IgD-negative memory B cell (primary cell): ENCODE data around the gene PCNT. TPM values are rescaled to one million over a fixed set of nuclear protein-coding genes. Genes with fewer than 3 reads are reported as not detected.
"Not testable (repeated sequence)": the region's sequence is repeated elsewhere in the genome, so short reads cannot be mapped to it uniquely, and the experiment has no call there.

Experiments
- H3K27ac Mint-ChIP-seq, 3 donors: one replicate each; pipeline ENCODE4 v1.8.0; 2020 to 2022; ENCODE audit warnings: mild to moderate bottlenecking in 3 of 3, mixed read lengths in 3 of 3, moderate library complexity in 1 of 3
- H3K27me3 Mint-ChIP-seq: one replicate; pipeline ENCODE4 v1.8.0; 2021; ENCODE audit warnings: mixed read lengths
- H3K36me3 Mint-ChIP-seq: one replicate; pipeline ENCODE4 v1.8.0; 2020; ENCODE audit warnings: mild to moderate bottlenecking, mixed read lengths
- H3K4me1 Mint-ChIP-seq, 3 donors: one replicate each; pipeline ENCODE4 v1.8.0; 2020 to 2022; ENCODE audit warnings: mixed read lengths in 3 of 3, mild to moderate bottlenecking in 1 of 3
- H3K4me3 Mint-ChIP-seq, 4 donors: one replicate each; pipeline ENCODE4 v1.8.0; 2020 to 2022; ENCODE audit warnings: mild to moderate bottlenecking in 4 of 4, mixed read lengths in 4 of 4, moderate library complexity in 3 of 4
- H3K9me3 Mint-ChIP-seq, 3 donors: one replicate each; pipeline ENCODE4 v1.8.0; 2020 to 2021; ENCODE audit warnings: mixed read lengths in 3 of 3, mild to moderate bottlenecking in 1 of 3
- polyA plus RNA-seq: library from polyadenylated mRNA; unstranded; fragments of 300-500 nt; fragmentation: Illumina TruSeq; gene quantifications from one replicate; pipeline ENCODE4 v1.2.3, GENCODE V29; 2021

Gene PCNT
- polyA plus RNA-seq, 1 donor from 2014 or later: 22.4 TPM

DNA sequence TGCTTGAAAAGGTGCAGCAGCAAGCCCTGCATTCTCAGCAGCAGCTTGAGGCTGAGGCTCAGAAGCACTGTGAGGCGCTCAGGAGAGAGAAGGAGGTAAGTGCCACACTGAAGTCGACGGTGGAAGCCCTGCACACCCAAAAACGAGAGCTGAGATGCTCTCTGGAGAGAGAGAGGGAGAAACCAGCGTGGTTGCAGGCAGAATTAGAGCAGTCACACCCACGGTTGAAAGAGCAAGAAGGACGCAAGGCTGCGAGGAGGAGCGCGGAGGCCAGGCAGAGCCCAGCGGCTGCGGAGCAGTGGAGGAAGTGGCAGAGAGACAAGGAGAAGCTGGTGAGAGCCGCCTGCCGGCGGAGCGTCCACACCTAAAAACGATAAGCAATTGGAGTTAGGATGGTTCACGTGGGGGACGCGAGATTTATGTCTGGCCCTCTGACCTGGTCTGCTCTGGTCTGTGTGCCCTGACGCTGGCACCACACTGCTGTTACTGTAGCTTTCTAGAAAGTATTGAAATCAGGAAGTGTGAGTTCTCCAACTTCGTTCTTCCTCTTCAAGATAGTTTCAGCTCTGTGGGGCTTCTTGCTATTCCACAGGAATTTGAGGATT lies 108.0 kb downstream of the PCNT start:
- peaks cover 0 to 3% (median 1%) of the 10 kb centered on the region in 3 donors for H3K4me1 Mint-ChIP-seq
- no peaks in the 10 kb centered on the region for H3K27me3 Mint-ChIP-seq
- no peaks in the 10 kb centered on the region for H3K9me3 Mint-ChIP-seq
- H3K4me3 Mint-ChIP-seq: no peak overlapping the region
- H3K36me3 Mint-ChIP-seq: peaks cover 5% of the 10 kb centered on the region
- no peak overlapping the region for H3K27ac Mint-ChIP-seq

DNA sequence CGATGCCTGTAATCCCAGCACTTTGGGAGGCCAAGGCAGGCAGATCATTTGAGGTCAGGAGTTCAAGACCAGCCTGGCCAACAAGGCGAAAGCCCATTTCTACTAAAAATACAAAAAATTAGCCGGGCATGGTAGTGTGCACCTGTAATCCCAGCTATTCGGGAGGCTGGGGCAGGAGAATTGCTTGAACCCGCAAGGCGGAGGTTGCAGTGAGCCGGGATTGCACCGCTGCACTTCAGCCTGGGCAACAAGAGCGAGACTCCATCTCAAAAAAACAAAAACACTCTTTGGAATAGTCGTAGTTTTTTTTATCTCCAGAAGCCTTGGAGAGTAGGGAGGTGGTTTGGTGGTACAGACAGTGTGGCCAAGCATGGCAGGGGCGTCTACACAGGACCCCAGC lies 109.2 kb downstream of the PCNT start:
- not testable (repeated sequence) for H3K27me3 Mint-ChIP-seq, H3K9me3 Mint-ChIP-seq, H3K27ac Mint-ChIP-seq, H3K4me1 Mint-ChIP-seq, H3K36me3 Mint-ChIP-seq, H3K4me3 Mint-ChIP-seq

DNA sequence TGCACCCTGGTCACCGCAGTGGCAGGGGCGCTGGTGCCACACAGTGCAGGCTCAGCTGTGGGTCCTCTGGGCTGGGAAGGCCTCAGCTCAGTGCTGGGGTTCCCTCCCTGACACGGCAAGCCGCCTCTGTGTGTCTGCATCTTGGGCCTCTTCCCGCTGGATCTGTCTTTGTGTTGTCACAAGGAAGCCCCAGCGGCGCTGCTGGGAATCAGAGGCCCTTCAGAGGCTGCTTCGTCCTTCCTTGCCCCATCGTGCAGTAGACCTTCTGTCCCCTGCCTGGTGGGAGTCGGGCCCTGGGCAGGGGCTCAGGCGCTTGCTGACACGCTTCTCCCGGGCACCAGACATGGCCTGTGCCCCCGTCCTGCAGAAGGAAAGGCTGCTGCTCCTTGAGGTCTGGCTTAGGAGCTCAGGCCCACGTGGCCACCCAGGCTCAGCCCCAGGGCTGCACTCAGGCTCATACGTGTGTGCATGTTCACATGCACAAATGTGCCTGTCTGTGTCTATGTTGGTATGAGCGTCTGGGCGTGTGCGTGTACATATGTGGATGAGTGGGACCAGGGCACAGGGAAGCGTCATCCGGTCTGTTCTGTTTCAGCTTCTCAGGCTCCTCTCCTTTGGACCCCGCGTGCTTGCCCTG lies 110.5 kb downstream of the PCNT start:
- Mint-ChIP-seq H3K4me3 (no peak overlapping the region), H3K27ac (peak overlapping the region in 1 of 3 donors; percentile 39), H3K36me3 (peaks cover 5% of the 10 kb centered on the region), H3K9me3 (no peaks in the 10 kb centered on the region), H3K4me1 (peaks cover 0 to 3% (median 3%) of the 10 kb centered on the region in 3 donors), H3K27me3 (no peaks in the 10 kb centered on the region)

DNA sequence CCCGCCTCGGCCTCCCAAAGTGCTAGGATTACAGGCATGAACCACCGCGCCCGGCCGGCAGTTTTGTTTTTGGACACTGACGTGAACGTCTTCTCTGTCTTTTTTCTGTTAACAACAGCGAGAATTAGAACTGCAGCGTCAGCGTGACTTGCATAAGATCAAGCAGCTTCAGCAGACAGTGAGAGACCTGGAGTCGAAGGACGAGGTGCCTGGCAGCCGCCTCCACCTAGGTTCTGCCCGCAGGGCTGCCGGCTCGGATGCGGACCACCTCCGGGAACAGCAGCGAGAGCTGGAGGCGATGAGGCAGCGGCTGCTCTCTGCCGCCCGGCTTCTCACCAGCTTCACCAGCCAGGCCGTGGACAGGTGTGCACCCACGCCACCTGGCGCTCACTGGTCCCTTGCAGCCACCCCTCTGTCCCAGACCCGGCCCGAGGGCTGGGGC lies 111.9 kb downstream of the PCNT start:
- peaks cover 6% of the 10 kb centered on the region for H3K36me3 Mint-ChIP-seq
- no peaks in the 10 kb centered on the region for H3K9me3 Mint-ChIP-seq
- no peak overlapping the region for H3K27ac Mint-ChIP-seq
- H3K4me3 Mint-ChIP-seq: no peak overlapping the region
- no peaks in the 10 kb centered on the region for H3K27me3 Mint-ChIP-seq
- H3K4me1 Mint-ChIP-seq: peaks cover 0 to 3% (median 3%) of the 10 kb centered on the region in 3 donors

DNA sequence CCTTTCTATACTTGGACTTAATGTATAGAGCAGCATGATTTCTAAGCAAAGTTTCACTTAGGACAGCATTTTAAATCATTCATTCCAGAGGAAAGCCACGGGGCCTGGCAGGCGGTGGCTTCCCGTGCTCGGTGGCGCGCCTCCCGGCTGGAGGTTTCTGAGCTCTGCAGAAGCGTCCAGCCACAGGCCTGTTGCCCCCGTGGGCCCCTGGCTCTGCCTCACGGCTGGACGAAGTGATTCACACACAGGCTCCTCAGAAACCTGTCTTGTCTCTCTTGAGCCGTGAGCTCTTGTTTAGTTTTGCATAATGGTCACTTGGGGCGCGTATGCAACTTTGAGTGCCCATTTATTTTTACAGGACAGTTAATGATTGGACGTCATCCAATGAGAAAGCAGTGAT lies 112.7 kb downstream of the PCNT start:
- Mint-ChIP-seq H3K4me1 (peaks cover 0 to 3% (median 1%) of the 10 kb centered on the region in 3 donors), H3K9me3 (no peaks in the 10 kb centered on the region), H3K36me3 (peaks cover 4% of the 10 kb centered on the region)

DNA sequence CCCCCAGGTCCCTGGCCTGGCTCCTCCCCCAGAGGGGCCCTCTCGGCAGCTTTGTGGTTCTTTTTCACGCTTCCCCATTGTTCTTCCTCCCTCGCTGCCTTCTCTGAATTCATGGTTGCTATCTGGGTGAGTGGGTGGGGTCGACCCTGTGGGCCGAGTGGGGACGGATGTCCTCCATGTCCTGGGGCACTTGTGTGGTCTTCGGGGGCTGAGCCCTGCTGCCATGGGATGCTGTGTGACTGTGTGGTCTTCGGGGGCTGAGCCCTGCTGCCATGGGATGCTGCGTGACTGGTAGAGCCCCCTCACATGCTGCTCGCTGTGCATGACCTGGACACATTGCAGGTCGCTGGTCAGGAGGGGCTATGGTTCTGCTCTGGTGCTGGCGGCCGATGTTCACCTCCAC lies 113.1 kb downstream of the PCNT start:
- Mint-ChIP-seq H3K27ac (peak overlapping the region in 1 of 3 donors; percentile 80), H3K9me3 (no peaks in the 10 kb centered on the region), H3K27me3 (no peaks in the 10 kb centered on the region), H3K4me1 (peaks cover 0 to 3% (median 0%) of the 10 kb centered on the region in 3 donors), H3K4me3 (no peak overlapping the region), H3K36me3 (peaks cover 2% of the 10 kb centered on the region)

More for the DNA sequence above, 112.7 kb downstream of the PCNT start:
- H3K27me3 Mint-ChIP-seq: no peaks in the 10 kb centered on the region
- no peak overlapping the region for H3K27ac Mint-ChIP-seq
- H3K4me3 Mint-ChIP-seq: no peak overlapping the region

DNA sequence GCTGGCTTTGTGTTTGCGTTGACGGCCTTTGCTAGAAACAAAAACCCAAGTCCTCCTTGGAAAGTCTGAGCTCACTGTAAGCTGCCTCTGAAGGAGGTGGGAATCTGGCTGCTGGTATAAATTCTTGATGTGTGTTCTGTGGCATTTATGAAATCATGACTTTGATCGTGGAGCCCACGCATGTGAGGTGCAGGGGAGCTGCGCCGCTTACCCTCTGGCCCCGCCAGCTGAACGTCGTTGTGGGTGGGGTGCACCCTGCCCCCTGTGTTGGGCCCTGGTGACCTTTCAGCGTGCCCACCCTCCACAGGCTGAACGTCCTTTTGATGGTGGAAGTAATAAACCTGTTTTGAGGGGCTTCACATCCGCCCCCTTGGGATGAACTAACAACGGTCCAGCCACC lies 113.6 kb downstream of the PCNT start:
- peaks cover 2% of the 10 kb centered on the region for H3K36me3 Mint-ChIP-seq
- H3K27ac Mint-ChIP-seq: peak overlapping the region in 1 of 3 donors; percentile 80
- no peaks in the 10 kb centered on the region for H3K9me3 Mint-ChIP-seq
- H3K4me1 Mint-ChIP-seq: peaks cover 0 to 1% (median 0%) of the 10 kb centered on the region in 3 donors
- no peak overlapping the region for H3K4me3 Mint-ChIP-seq
- no peaks in the 10 kb centered on the region for H3K27me3 Mint-ChIP-seq

DNA sequence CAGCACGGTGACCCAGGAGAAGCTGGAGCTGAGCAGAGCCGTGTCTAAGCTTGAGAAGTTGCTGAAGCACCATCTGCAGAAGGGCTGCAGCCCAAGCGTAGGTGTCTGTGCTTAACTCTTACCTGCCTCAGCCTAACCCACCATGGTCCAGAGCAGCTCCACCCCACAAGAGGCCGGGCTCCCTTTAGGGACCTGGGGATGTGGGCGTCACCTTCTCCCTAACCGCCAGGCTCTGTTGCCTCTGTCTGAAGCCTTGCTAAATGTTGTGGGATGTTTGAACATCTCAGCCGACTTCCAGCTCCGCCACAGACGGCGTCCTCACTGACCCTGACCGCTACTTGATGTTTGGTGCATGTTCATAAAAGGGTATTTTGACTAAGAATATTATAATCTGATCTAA lies 114.3 kb downstream of the PCNT start:
- Mint-ChIP-seq H3K36me3 (peaks cover 3% of the 10 kb centered on the region), H3K9me3 (no peaks in the 10 kb centered on the region), H3K27me3 (no peaks in the 10 kb centered on the region), H3K27ac (no peak overlapping the region), H3K4me3 (no peak overlapping the region), H3K4me1 (peaks cover 0 to 1% (median 0%) of the 10 kb centered on the region in 3 donors)

DNA sequence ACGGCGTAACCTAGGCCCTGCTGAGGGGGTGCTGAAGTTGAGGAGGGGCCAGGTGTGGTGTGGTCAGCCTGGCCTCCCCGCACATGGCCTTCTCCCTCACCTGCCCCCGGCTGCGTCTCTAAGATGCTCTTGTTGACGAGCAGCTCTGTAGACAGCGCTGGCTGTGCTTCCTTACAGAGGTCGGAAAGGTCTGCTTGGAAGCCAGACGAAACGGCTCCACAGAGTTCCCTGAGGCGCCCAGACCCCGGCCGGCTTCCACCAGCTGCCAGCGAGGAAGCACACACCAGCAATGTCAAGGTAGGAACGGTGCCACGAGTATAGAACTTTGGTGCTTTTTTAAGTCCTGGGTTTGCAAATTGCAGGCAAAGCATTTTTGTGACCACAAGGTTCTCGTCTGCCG lies 116.0 kb downstream of the PCNT start:
- peak overlapping the region in 1 of 3 donors; percentile 84 for H3K27ac Mint-ChIP-seq
- no peak overlapping the region for H3K4me3 Mint-ChIP-seq
- H3K36me3 Mint-ChIP-seq: peaks cover 3% of the 10 kb centered on the region
- no peaks in the 10 kb centered on the region for H3K9me3 Mint-ChIP-seq
- no peaks in the 10 kb centered on the region for H3K27me3 Mint-ChIP-seq
- H3K4me1 Mint-ChIP-seq: peaks cover 0 to 1% (median 0%) of the 10 kb centered on the region in 3 donors

DNA sequence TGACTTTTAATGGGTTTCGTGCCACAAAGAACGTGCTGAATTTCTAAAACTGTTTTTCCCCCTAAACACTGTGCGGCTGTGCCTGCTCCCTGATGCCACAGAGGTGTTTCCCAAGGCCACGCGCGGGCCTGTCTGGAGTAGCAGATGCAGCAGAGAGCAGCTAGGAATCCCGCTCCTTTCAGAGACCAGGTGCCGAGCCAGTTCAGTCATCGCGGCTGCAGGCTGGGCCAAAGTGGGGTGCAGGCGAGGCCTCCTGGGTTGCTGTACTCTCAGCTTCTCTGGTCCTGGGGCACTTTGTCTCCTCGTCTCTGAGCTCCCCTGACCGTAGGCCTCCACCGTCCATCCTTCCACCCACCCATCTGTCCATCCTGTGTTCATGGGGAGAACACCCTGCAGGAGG lies 117.4 kb downstream of the PCNT start:
- peaks cover 0 to 1% (median 0%) of the 10 kb centered on the region in 3 donors for H3K4me1 Mint-ChIP-seq
- H3K4me3 Mint-ChIP-seq: no peak overlapping the region
- H3K36me3 Mint-ChIP-seq: peaks cover 3% of the 10 kb centered on the region
- H3K27ac Mint-ChIP-seq: peak overlapping the region in 1 of 3 donors; percentile 69
- H3K27me3 Mint-ChIP-seq: no peaks in the 10 kb centered on the region
- no peaks in the 10 kb centered on the region for H3K9me3 Mint-ChIP-seq

DNA sequence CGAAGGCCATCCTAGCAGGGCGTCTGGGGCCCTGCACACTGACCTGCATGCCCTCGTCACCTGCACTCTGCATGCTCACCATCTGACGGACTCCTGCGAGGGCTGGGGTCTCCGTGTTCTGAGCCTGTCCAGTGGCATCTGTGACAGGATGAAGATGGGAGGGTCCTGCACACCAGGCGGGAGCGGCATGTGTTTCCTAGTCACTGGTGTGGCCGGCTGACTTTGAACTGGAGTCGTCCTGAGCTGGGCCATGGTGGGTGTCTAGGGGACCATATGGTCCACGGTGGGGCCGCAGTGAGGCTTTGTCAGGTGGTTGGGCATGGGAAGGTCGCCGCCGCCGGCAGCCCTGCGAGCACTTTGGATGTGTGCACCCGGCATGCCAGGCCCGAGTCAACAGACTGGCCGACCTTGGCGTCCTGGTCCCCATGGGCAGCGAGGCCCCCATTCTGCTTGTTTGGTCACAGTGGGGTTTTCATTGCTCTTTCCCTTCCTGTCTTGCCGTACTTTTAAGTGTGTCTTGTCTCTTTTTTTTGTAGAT lies 118.1 kb downstream of the PCNT start:
- Mint-ChIP-seq H3K4me1 (peaks cover 0 to 1% (median 0%) of the 10 kb centered on the region in 3 donors), H3K27ac (peak overlapping the region in 1 of 3 donors; percentile 40), H3K27me3 (no peaks in the 10 kb centered on the region), H3K4me3 (no peak overlapping the region), H3K36me3 (peaks cover 3% of the 10 kb centered on the region), H3K9me3 (no peaks in the 10 kb centered on the region)

DNA sequence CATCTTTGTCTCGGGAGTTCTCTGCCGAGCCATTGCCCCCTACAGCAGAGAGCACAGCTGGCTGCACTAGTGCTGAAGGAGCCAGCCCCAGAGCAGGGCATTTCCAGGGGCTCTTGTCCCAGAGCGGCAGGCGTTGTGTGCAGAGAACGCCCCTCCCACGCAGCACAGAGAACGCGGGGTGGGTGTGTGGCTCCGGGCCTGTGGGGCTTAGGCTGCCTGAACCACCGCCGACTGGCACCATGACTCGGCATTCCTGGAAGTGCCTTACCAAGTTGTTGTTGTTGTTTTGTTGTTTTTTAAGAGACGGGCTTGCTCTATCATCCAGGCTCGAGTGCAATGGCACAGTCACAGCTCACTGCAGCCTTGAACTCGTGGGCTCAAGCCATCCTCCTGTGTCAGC lies 119.0 kb downstream of the PCNT start:
- H3K9me3 Mint-ChIP-seq: no peaks in the 10 kb centered on the region
- no peak overlapping the region for H3K4me3 Mint-ChIP-seq
- no peaks in the 10 kb centered on the region for H3K4me1 Mint-ChIP-seq
- H3K36me3 Mint-ChIP-seq: peaks cover 3% of the 10 kb centered on the region
- H3K27me3 Mint-ChIP-seq: no peaks in the 10 kb centered on the region
- no peak overlapping the region for H3K27ac Mint-ChIP-seq

DNA sequence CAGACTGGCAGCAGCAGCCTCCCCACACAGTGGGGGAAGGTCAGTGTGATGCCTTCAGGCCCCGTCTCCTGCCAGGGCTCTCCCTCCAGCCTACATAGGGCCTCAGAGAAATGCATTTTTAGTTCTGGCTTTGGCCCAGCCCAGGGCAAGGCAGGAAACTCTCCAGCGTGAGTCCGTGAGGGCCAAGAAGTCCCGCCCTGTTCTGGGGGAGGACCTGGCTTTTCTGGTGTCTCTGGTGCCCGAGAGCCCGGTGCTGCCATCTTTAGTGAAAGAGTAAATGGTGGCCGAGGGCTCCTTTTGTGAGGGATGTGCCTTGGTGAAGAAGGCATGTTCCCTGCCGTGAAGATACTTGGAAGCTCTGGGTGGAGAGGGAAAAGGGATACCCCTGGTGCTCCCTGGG lies 120.0 kb downstream of the PCNT start:
- Mint-ChIP-seq H3K27ac (no peak overlapping the region), H3K36me3 (peaks cover 9% of the 10 kb centered on the region), H3K27me3 (no peaks in the 10 kb centered on the region), H3K9me3 (peaks cover 0 to 5% (median 4%) of the 10 kb centered on the region in 3 donors), H3K4me3 (no peak overlapping the region), H3K4me1 (peaks cover 0 to 2% (median 2%) of the 10 kb centered on the region in 3 donors)

DNA sequence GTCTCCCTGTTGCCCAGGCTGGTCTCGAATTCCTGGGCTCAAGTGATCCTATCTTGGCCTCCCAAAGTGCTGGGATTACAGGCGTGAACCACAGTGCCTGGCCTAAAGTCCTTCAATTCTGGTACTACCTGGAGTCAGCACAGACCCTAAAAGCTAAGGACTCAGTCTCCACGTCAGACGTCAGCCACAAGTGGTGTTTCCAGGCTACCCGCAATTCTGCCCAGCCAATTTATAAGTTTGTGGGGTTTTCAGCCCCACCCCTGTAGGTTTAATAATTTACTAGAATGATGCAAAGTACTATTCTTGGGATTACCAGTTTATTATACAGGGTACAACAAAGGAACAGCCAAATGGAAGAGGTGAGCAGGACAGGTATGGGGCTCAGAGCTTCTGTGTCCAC lies 124.2 kb downstream of the PCNT start:
- H3K27ac Mint-ChIP-seq: no peak overlapping the region

DNA sequence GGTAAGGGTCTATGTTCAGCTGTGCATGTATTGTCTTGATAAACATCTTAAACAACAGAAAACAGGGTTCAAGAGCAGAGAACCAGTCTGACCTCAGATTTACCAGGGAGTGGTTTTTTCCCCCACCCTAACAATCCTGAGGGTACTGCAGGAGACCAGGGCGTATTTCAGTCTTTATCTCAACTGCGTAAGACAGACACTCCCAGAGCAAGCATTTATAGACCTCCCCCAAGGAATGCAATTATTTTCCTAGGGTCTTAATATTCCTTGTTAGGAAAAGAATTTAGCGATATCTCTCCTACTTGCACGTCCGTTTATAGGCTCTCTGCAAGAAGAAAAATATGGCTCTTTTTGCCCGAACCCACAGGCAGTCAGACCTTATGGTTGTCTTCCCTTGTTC lies 124.9 kb downstream of the PCNT start:
- H3K9me3 Mint-ChIP-seq, H3K27ac Mint-ChIP-seq, H3K4me1 Mint-ChIP-seq, H3K4me3 Mint-ChIP-seq, H3K27me3 Mint-ChIP-seq: not testable (repeated sequence)
- peaks cover 10% of the 10 kb centered on the region for H3K36me3 Mint-ChIP-seq

More for the DNA sequence above, 124.2 kb downstream of the PCNT start:
- Mint-ChIP-seq H3K36me3 (peaks cover 10% of the 10 kb centered on the region), H3K9me3 (peaks cover 0 to 5% (median 4%) of the 10 kb centered on the region in 3 donors), H3K4me1 (peaks cover 4% of the 10 kb centered on the region in 3 donors), H3K4me3 (no peak overlapping the region), H3K27me3 (no peaks in the 10 kb centered on the region)

DNA sequence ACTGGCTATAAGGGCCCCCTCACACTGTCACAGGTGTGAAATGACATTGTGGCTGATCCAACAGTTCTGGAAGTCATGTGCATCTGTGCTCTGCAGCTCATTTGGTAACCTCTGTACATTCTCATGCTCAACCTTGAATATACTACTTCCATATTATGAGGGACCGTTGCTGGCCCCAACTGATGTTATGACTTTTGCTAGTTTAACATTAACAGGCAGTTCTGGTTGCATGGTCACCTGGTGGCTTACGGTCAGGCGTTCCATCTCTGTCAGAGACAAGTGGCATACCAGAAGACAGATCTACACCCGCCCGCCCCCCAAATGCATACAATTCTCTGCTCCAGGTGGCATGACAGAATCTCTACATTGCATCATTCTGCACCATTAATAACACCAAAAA lies 128.8 kb downstream of the PCNT start:
- Mint-ChIP-seq H3K27me3 (no peaks in the 10 kb centered on the region), H3K4me1 (peaks cover 11 to 20% (median 16%) of the 10 kb centered on the region in 3 donors), H3K9me3 (peaks cover 0 to 5% (median 4%) of the 10 kb centered on the region in 3 donors), H3K27ac (no peak overlapping the region), H3K36me3 (peaks cover 10% of the 10 kb centered on the region), H3K4me3 (peak overlapping the region in 1 of 4 donors; percentile 60)
